PFSK-1 (cell line): Measurements from ENCODE around the gene AMMECR1.

Experiments
- POLR2AphosphoS5 ChIP-seq: IDR thresholded peaks from 2 replicates; pipeline ENCODE4 v1.6.1; 2012; ENCODE audit warnings: low read depth, mild to moderate bottlenecking, control low read depth, low read length, moderate library complexity
- REST ChIP-seq, 2 experiments: IDR thresholded peaks; 2 replicates each; pipeline versions ENCODE4 v1.6.1 to v1.8.0; 2011 to 2012; ENCODE audit warnings: low read depth in 2 of 2, low read length in 2 of 2, control low read depth in 1 of 2, inconsistent platforms in 1 of 2, mild to moderate bottlenecking in 1 of 2, moderate library complexity in 1 of 2; ENCODE audit not compliant: insufficient read depth in 1 of 2
- SIN3A ChIP-seq: IDR thresholded peaks from 2 replicates; pipeline ENCODE4 v1.6.1; 2012; ENCODE audit warnings: mild to moderate bottlenecking, low read length, moderate library complexity, borderline replicate concordance; ENCODE audit not compliant: insufficient read depth
- TAF1 ChIP-seq: IDR thresholded peaks from 2 replicates; pipeline ENCODE4 v1.6.1; 2012; ENCODE audit warnings: low read length, control low read depth, borderline replicate concordance; ENCODE audit not compliant: insufficient read depth

GRCh38 chrX:110171442-110171841 is 146.4 kb downstream of the AMMECR1 start:
- TF ChIP-seq SIN3A (no peak), TAF1 (no peak), POLR2AphosphoS5 (no peak), REST (IDR thresholded peaks at IDR 0.05; ENCODE audit: insufficient read depth in 1 of 2, low read depth in 2 of 2, low read length in 2 of 2) (no peak)
